ENCODE measurements around the gene CDKAL1.

The CDKAL1 gene

GRCh38 chr6:21123507-21124436, 589.5 kb downstream of the CDKAL1 start:
- DNase-seq (ENCODE audit: low read depth in 2 of 2, low spot score in 1 of 2): no peak

DNA sequence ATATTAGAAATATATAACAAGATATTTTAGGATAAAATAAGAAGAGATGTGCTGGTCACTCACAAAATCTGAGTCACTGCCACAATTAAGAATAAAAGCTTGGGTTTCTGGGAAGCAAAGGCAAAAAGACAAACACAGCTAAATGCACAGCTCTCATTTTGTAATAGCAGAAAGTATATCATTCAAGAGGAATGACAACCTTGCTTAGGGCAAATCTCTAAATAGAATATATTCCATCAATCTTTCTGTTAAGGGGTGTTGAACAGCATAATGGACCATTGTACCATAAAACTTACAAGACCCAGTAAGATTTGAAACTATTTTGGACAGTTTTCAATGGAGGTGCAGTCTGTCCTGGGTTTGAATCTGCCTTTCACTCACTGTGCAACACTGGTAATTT, 594.3 kb downstream of the CDKAL1 start:
- no peak for DNase-seq (ENCODE audit: low read depth in 2 of 2, low spot score in 1 of 2)

GRCh38 chr6:21131406-21131805, 597.1 kb downstream of the CDKAL1 start:
- DNase-seq (ENCODE audit: low read depth in 2 of 2, low spot score in 1 of 2): no peak

DNA sequence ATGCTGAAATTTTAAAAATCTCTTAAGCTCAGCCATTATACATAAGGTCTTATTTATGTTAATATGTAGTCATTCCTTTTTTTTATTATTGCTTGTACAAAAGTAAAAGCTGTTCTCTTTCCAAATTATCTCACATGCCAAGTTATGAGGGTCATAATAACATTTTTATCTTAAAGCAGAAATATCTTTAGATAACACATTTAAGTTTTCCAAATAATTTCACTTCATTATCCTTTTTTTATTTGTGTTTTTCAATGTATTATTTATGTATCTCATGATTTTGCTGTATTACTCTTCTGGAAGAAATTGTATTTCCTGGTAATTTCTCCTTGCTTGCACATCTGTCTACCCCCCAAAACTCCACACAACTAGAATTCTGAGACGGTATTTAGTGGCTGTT, 598.2 kb downstream of the CDKAL1 start:
- no peak for DNase-seq (ENCODE audit: low read depth in 2 of 2, low spot score in 1 of 2)

DNA sequence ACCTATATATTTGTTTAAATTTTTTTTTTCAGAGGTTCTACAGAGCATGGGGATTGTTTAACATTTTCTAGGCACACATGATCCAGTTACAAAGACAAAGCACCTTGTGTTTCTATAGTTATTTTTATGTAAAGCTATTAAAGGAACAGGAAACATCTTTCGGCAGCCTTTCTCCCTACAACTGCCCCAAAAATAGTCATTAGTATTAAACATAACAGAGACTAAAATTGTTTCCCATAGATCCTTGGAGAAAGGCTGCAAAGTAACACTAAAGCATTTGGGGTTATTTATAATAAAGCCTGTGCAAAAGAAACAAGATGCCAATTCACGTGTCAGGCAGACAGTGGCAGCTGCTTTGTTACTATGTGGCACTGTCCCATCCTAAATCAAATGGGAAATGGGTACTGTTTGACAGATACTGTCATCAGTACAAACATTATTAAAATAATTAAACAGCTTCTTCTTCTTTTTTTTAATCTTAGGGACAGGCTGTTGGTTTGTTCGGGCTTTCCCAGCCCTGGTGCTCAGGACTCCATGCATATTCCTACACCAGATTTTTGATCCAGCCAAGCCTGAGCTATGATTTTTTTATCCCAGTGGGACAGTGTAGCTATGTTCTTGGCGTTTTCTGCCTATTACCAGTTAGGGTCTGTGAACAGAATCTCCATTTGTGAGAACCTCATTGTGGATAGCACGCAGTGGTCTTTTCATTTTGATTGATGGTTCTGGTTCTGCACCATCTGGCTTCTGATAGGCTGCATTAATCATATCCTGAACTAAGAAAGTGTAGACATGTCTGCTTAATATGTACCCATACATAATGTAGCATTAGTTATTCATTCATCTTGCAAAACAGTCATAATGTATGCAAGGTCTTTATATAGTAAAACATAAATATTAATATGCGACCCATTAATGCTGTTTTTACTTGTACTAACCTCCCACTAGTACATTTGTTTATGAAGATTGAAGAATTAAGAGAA, 598.9 kb downstream of the CDKAL1 start:
- DNase-seq (ENCODE audit: low read depth in 2 of 2, low spot score in 1 of 2): no peak

GRCh38 chr6:21133901-21134300, 599.6 kb downstream of the CDKAL1 start:
- DNase-seq (ENCODE audit: low read depth in 2 of 2, low spot score in 1 of 2): no peak

DNA sequence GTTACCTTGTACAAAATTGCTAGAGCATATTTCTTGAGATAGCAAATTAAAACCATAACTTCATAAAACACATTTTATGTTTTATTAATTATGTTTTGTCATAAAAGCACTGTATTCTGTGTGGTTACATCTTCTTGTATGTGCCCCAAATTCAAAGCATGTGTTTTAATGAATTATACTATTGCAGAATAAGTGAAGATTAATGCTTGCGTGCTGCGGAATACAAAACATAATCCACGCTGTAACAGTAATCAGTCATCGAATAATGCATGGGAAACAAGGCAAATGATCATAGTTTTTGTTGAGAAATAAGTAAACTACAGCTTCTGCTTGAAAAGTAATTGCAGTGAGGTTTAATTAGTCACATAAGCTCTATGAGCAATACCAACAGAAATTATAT, 600.1 kb downstream of the CDKAL1 start:
- DNase-seq (ENCODE audit: low read depth in 2 of 2, low spot score in 1 of 2): no peak

- no peak for DNase-seq (ENCODE audit: low read depth in 2 of 2, low spot score in 1 of 2)
These were observed 601.3 kb downstream of the CDKAL1 start for GRCh38 chr6:21135484-21136013.

DNA sequence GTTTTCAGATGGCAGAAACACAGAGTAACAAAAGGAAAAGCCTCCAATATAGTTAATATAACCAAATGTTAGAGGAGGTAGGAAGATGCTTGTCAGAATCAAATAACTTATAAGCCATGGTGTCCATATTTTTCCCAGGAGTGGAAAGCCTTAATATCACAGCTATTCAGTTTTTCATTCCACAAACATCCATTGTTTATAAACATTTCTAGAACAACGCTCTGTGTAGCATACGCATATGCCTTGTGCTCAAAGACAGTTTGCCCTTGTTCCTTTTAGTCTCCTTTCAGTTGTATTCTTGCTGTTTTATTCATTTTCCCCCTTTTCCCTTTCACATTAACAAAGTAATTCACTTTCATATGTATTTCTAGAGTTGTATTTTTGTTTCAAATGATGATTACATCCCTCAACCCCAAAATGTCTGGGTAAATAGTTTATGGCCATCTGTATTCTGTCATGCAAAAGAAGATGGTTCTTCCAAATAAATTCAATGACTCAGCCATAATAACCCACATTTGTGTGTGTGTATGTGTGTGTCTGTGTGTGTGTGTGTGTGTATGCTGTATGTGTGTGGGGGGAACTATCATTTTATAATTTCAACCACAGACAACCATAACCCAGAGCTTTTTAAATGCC, 603.6 kb downstream of the CDKAL1 start:
- DNase-seq (ENCODE audit: low read depth in 2 of 2, low spot score in 1 of 2): no peak

- no peak for DNase-seq (ENCODE audit: low read depth in 2 of 2, low spot score in 1 of 2)
These were observed 604.2 kb downstream of the CDKAL1 start for GRCh38 chr6:21138336-21139069.

DNA sequence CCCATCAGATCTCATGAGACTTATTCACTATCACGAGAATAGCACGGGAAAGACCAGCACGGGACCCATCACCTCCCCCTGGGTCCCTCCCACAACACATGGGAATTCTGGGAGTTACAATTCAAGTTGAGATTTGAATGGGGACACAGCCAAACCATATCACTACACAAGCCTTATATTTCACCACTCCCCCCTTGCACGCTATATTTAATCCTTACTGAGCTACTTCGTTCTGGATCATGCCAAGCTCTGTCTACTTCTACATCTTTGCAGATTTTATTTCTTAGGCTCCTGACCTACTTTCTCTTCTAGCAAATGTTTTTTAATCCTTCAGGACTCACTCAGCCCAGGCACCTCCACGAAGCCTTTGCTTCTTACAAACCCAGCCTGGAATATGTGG, 606.7 kb downstream of the CDKAL1 start:
- DNase-seq (ENCODE audit: low read depth in 2 of 2, low spot score in 1 of 2): no peak

- no peak for DNase-seq (ENCODE audit: low read depth in 2 of 2, low spot score in 1 of 2)
These were observed 607.5 kb downstream of the CDKAL1 start for GRCh38 chr6:21141616-21142303.

GRCh38 chr6:21142741-21143140, 608.5 kb downstream of the CDKAL1 start:
- no peak for DNase-seq (ENCODE audit: low read depth in 2 of 2, low spot score in 1 of 2)

GRCh38 chr6:21143645-21144044, 609.4 kb downstream of the CDKAL1 start:
- DNase-seq (ENCODE audit: low read depth in 2 of 2, low spot score in 1 of 2): no peak

GRCh38 chr6:21144928-21145327, 610.7 kb downstream of the CDKAL1 start:
- DNase-seq (ENCODE audit: low read depth in 2 of 2, low spot score in 1 of 2): no peak

DNA sequence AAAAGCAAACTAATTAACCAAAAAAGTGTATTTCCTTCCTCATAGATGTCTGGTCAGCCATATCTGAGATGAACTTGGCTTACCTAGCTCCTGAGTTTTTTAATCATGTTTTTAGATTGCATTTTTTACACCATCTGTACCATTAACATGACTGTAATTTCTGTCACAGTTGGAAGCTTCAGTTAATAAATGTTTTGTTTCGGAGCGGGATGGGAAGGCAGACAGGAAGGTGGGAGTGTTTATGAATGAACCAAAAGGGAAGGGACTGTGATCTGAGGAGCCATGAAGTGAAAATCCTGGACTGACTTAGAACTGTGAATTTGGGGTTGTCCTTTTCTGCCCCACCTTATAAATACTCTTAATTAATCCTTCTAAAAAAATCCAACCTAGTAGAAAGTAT, 613.7 kb downstream of the CDKAL1 start:
- no peak for DNase-seq (ENCODE audit: low read depth in 2 of 2, low spot score in 1 of 2)

- no peak for DNase-seq (ENCODE audit: low read depth in 2 of 2, low spot score in 1 of 2)
These were observed 615.2 kb downstream of the CDKAL1 start for GRCh38 chr6:21149470-21149869.

DNA sequence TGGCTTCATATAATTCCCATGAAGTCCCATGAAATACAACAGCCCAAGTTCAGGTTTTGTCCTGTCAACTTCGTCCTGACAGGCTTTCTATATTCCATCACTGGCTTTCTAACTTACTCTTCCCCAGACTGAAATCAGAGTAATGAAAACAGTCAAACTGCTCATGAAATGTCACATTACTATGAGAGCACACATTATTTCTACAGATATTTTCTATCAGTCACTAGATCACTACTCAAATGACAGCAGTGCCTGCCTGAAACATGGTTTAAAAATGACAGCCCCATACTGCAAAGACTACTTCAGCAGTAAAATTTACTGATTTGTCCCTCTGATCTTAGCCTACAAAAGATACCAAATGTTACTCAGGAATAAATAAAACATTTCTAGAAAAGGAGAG, 616.4 kb downstream of the CDKAL1 start:
- DNase-seq (ENCODE audit: low read depth in 2 of 2, low spot score in 1 of 2): no peak

- no peak for DNase-seq (ENCODE audit: low read depth in 2 of 2, low spot score in 1 of 2)
These were observed 616.9 kb downstream of the CDKAL1 start for GRCh38 chr6:21151119-21151518.

DNA sequence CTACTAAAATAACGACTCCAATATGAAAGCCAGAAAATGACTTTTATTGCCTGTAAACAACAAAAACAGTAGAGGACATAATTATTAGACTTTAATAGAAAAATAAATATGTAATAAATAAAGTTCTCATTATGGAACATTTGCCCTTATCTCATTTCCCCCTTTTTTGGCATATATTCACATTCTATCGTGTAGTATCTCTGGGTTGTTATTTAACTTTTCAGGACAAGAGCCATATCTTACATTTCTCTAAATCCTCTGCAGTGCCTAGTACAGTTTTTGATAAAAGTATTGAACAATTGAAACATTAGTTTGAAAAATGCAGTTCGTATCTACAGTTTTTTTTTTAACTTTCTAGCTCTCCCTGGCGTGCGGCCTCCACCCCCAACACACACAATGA, 617.3 kb downstream of the CDKAL1 start:
- DNase-seq (ENCODE audit: low read depth in 2 of 2, low spot score in 1 of 2): no peak
